COR-L47 (cell line): ENCODE data around the gene SRSF3.
"Not testable (repeated sequence)": the region's sequence is repeated elsewhere in the genome, so short reads cannot be mapped to it uniquely, and the experiment has no call there.

Source experiments
- DNase-seq: peaks from one replicate; lab custom pipeline; 2025; lab: John Stamatoyannopoulos, UW

The SRSF3 gene

GRCh38 chr6:36605143-36605542, 11.0 kb downstream of the SRSF3 start:
- no peak for DNase-seq

- DNase-seq, result no peak
These were observed 11.6 kb downstream of the SRSF3 start for GRCh38 chr6:36605560-36606391.

- not testable (repeated sequence) for DNase-seq
These were observed 13.1 kb downstream of the SRSF3 start for GRCh38 chr6:36607305-36607682.

GRCh38 chr6:36607683-36608386, 13.7 kb downstream of the SRSF3 start:
- DNase-seq, result no peak

GRCh38 chr6:36608788-36609563, 14.8 kb downstream of the SRSF3 start:
- DNase-seq, result no peak

GRCh38 chr6:36609582-36609981, 15.4 kb downstream of the SRSF3 start:
- no peak for DNase-seq

GRCh38 chr6:36610041-36610955, 16.1 kb downstream of the SRSF3 start:
- DNase-seq, result no peak

GRCh38 chr6:36610956-36611336, 16.8 kb downstream of the SRSF3 start:
- no peak for DNase-seq

- not testable (repeated sequence) for DNase-seq
These were observed 17.5 kb downstream of the SRSF3 start for GRCh38 chr6:36611679-36612078.

GRCh38 chr6:36612101-36612625, 18.0 kb downstream of the SRSF3 start:
- no peak for DNase-seq

- no peak for DNase-seq
These were observed 19.2 kb downstream of the SRSF3 start for GRCh38 chr6:36613200-36613995.

- DNase-seq, result peak; percentile 7
These were observed 21.0 kb downstream of the SRSF3 start for GRCh38 chr6:36615018-36615761.

GRCh38 chr6:36616893-36617521, 22.8 kb downstream of the SRSF3 start:
- DNase-seq, result peak; percentile 77

GRCh38 chr6:36618366-36619355, 24.5 kb downstream of the SRSF3 start:
- DNase-seq, result no peak

GRCh38 chr6:36621371-36621855, 27.3 kb downstream of the SRSF3 start:
- no peak for DNase-seq

- DNase-seq, result no peak
These were observed 28.9 kb downstream of the SRSF3 start for GRCh38 chr6:36622901-36623546.
